H9 (cell line): ENCODE measurements around the gene DIP2C. TPM values are rescaled to one million over a fixed set of nuclear protein-coding genes. Genes with fewer than 3 reads are reported as not detected.

Experiments
- DNase-seq: peaks from one replicate; pipeline ENCODE4 v3.0.0-alpha.2; 2017
- H2AFZ ChIP-seq: one replicate; pipeline ENCODE4 v1.6.1; 2013; ENCODE audit warnings: mild to moderate bottlenecking, low read length, control low read depth, moderate library complexity
- H2AK5ac ChIP-seq: 2 replicates; pipeline ENCODE4 v1.6.1; 2013; ENCODE audit warnings: low read length, control low read depth, mixed read lengths; ENCODE audit not compliant: insufficient read length
- H2BK120ac ChIP-seq: one replicate; pipeline ENCODE4 v1.6.1; 2013; ENCODE audit warnings: low read depth, mild to moderate bottlenecking, low read length, control low read depth, inconsistent platforms; ENCODE audit not compliant: poor library complexity, severe bottlenecking
- H2BK12ac ChIP-seq: 2 replicates; pipeline ENCODE4 v1.6.1; 2013; ENCODE audit warnings: low read length, control low read depth, mixed read lengths, low read depth; ENCODE audit not compliant: insufficient read length
- H2BK15ac ChIP-seq: 2 replicates; pipeline ENCODE4 v1.6.1; 2013; ENCODE audit warnings: low read depth, low read length, control low read depth
- H2BK20ac ChIP-seq: one replicate; pipeline ENCODE4 v1.6.1; 2013; ENCODE audit warnings: low read depth, mild to moderate bottlenecking, low read length, control low read depth, inconsistent platforms; ENCODE audit not compliant: poor library complexity, severe bottlenecking
- H2BK5ac ChIP-seq: 2 replicates; pipeline ENCODE4 v1.6.1; 2013; ENCODE audit warnings: low read length, control low read depth, mixed read lengths; ENCODE audit not compliant: insufficient read length
- H3K14ac ChIP-seq: 2 replicates; pipeline ENCODE4 v1.6.1; 2013; ENCODE audit warnings: low read length, control low read depth; ENCODE audit not compliant: insufficient read depth
- H3K18ac ChIP-seq: 2 replicates; pipeline ENCODE4 v1.6.1; 2013; ENCODE audit warnings: low read depth, mild to moderate bottlenecking, mixed read lengths, low read length, control low read depth; ENCODE audit not compliant: insufficient read length
- H3K23ac ChIP-seq: 2 replicates; pipeline ENCODE4 v1.6.1; 2013; ENCODE audit warnings: low read length, control low read depth, mixed read lengths, low read depth; ENCODE audit not compliant: insufficient read length
- H3K23me2 ChIP-seq: 2 replicates; pipeline ENCODE4 v1.6.1; 2013; ENCODE audit warnings: low read depth, mild to moderate bottlenecking, mixed read lengths, low read length, control low read depth; ENCODE audit not compliant: insufficient read length, poor library complexity, severe bottlenecking
- H3K27ac ChIP-seq: 2 replicates; pipeline ENCODE4 v1.5.1; 2013; ENCODE audit warnings: low read length, control low read depth, mixed read lengths, low read depth; ENCODE audit not compliant: insufficient read length
- H3K27me3 ChIP-seq: 2 replicates; pipeline ENCODE4 v1.6.1; 2013; ENCODE audit warnings: low read length, control low read depth, inconsistent platforms; ENCODE audit not compliant: insufficient read depth
- H3K4ac ChIP-seq: 2 replicates; pipeline ENCODE4 v1.6.1; 2013; ENCODE audit warnings: low read depth, mild to moderate bottlenecking, control low read depth, inconsistent platforms, low read length, moderate library complexity
- H3K4me1 ChIP-seq: 2 replicates; pipeline ENCODE4 v1.6.1; 2013; ENCODE audit warnings: low read length, control low read depth, inconsistent platforms; ENCODE audit not compliant: insufficient read depth
- H3K4me2 ChIP-seq: 2 replicates; pipeline ENCODE4 v1.6.1; 2013; ENCODE audit warnings: low read length, control low read depth, mixed read lengths; ENCODE audit not compliant: insufficient read length, insufficient read depth
- H3K56ac ChIP-seq: 2 replicates; pipeline ENCODE4 v1.6.1; 2013; ENCODE audit warnings: low read depth, mild to moderate bottlenecking, mixed read lengths, low read length, control low read depth; ENCODE audit not compliant: insufficient read length
- H3K79me1 ChIP-seq: 2 replicates; pipeline ENCODE4 v1.6.1; 2013; ENCODE audit warnings: low read depth, mild to moderate bottlenecking, moderate library complexity, low read length, control low read depth, inconsistent platforms; ENCODE audit not compliant: insufficient read depth, poor library complexity, severe bottlenecking
- H3K79me2 ChIP-seq: 2 replicates; pipeline ENCODE4 v1.6.1; 2013; ENCODE audit warnings: low read length, control low read depth, inconsistent platforms; ENCODE audit not compliant: insufficient read depth
- H3K9ac ChIP-seq: 2 replicates; pipeline ENCODE4 v1.6.1; 2013; ENCODE audit warnings: low read length, control low read depth, mixed read lengths; ENCODE audit not compliant: insufficient read length; ENCODE audit errors: extremely low read depth
- H3K9me3 ChIP-seq: one replicate; pipeline ENCODE4 v1.6.1; 2013; ENCODE audit warnings: low read depth, low read length, inconsistent platforms; ENCODE audit not compliant: control insufficient read depth
- H3T11ph ChIP-seq: one replicate; pipeline ENCODE4 v1.6.1; 2013; ENCODE audit warnings: mild to moderate bottlenecking, low read length, control low read depth, inconsistent platforms
- H4K20me1 ChIP-seq: one replicate; pipeline ENCODE4 v1.6.1; 2013; ENCODE audit not compliant: control insufficient read depth, insufficient read length, insufficient read depth
- H4K5ac ChIP-seq: 2 replicates; pipeline ENCODE4 v1.6.1; 2013; ENCODE audit warnings: low read depth, mild to moderate bottlenecking, mixed read lengths, low read length, control low read depth; ENCODE audit not compliant: insufficient read length
- H4K8ac ChIP-seq: replicated peaks from 2 replicates; pipeline ENCODE4 v1.6.1; 2013; ENCODE audit warnings: low read length, control low read depth, mixed read lengths, low read depth; ENCODE audit not compliant: insufficient read length
- H4K91ac ChIP-seq: 2 replicates; pipeline ENCODE4 v1.6.1; 2013; ENCODE audit warnings: low read depth, mild to moderate bottlenecking, moderate library complexity, mixed read lengths, low read length, control low read depth; ENCODE audit not compliant: insufficient read length
- H3K27ac Mint-ChIP-seq, 3 experiments: 2 replicates in 2 of 3; 3 replicates in 1 of 3; pipeline ENCODE4 v1.8.0; 2020 to 2021; ENCODE audit warnings: mixed read lengths in 3 of 3, mild to moderate bottlenecking in 1 of 3, moderate library complexity in 1 of 3
- H3K27me3 Mint-ChIP-seq: 2 replicates; pipeline ENCODE4 v1.8.0; 2021; ENCODE audit warnings: low read depth, mild to moderate bottlenecking, moderate library complexity, mixed read lengths
- H3K36me3 Mint-ChIP-seq, 3 experiments: 2 replicates in 2 of 3; 3 replicates in 1 of 3; pipeline ENCODE4 v1.8.0; 2020 to 2021; ENCODE audit warnings: low read depth in 3 of 3, mixed read lengths in 3 of 3; ENCODE audit not compliant: insufficient read depth in 1 of 3
- H3K4me1 Mint-ChIP-seq, 2 experiments: 2 replicates each; pipeline ENCODE4 v1.8.0; 2020; ENCODE audit warnings: mixed read lengths in 2 of 2
- H3K4me3 Mint-ChIP-seq, 2 experiments: 2 replicates in 1 of 2; 3 replicates in 1 of 2; pipeline ENCODE4 v1.8.0; 2020 to 2021; ENCODE audit warnings: mild to moderate bottlenecking in 2 of 2, mixed read lengths in 2 of 2, moderate library complexity in 1 of 2
- H3K9me3 Mint-ChIP-seq, 2 experiments: 2 replicates in 1 of 2; 3 replicates in 1 of 2; pipeline ENCODE4 v1.8.0; 2020; ENCODE audit warnings: mild to moderate bottlenecking in 2 of 2, mixed read lengths in 2 of 2, moderate library complexity in 1 of 2
- CTCF ChIP-seq: fragments of 200-600 bp; sonication (generic); conservative IDR thresholded peaks from 3 replicates; pipeline ENCODE4 v1.8.0; 2021; ENCODE audit warnings: antibody characterized with exemption, mild to moderate bottlenecking
- WGBS: extraction: QIAGEN DNeasy Blood & Tissue Kit; methylation state at CpG from one replicate; pipeline ENCODE4 v1.1.7; 2013; ENCODE audit warnings: missing lambda C conversion rate, low lambda C conversion rate, mixed read lengths; ENCODE audit not compliant: insufficient read length; ENCODE audit errors: extremely low coverage; 5-methylcytosine and 5-hydroxymethylcytosine counted together
- total RNA-seq: library from RNA; stranded (reverse); gene quantifications from 2 replicates; pipeline ENCODE4 v1.2.1, GENCODE V29; 2021

DIP2C gene
- total RNA-seq, 1 experiment from 2014 or later, result 7.9 TPM

GRCh38 chr10:305034-305433 is 384.4 kb downstream of the DIP2C start:
- Histone ChIP-seq H3K56ac (no peak overlapping the region), H3K27me3 (no peaks in the 10 kb centered on the region; the same call in 1 of the 2 replicates), H3K79me2 (no peaks in the 10 kb centered on the region), H2BK12ac (no peak overlapping the region), H3K9ac (no peak overlapping the region), H2AFZ (no peak overlapping the region), H4K20me1 (no peaks in the 10 kb centered on the region), H2BK15ac (no peak overlapping the region), H3K4me2 (no peak overlapping the region), H3K23ac (no peak overlapping the region), H3K23me2 (no peaks in the 10 kb centered on the region), H2BK5ac (no peak overlapping the region), H4K5ac (no peak overlapping the region), H4K8ac (no peak overlapping the region), H3K18ac (no peak overlapping the region), H4K91ac (no peak overlapping the region), H2BK120ac (no peak overlapping the region), H3T11ph (no peak overlapping the region), H3K27ac (no peak overlapping the region), H3K4ac (no peak overlapping the region), H3K79me1 (no peaks in the 10 kb centered on the region), H2BK20ac (no peak overlapping the region), H3K4me1 (no peaks in the 10 kb centered on the region), H3K9me3 (no peaks in the 10 kb centered on the region), H2AK5ac (no peak overlapping the region), H3K14ac (no peak overlapping the region)
- Mint-ChIP-seq H3K27me3 (no peaks in the 10 kb centered on the region), H3K36me3 (peaks cover 0 to 9% (median 9%) of the 10 kb centered on the region in 3 experiments; a peak in 3 of 7 replicates), H3K4me1 (peaks cover 10 to 17% of the 10 kb centered on the region in 2 experiments), H3K27ac (no peak overlapping the region), H3K4me3 (no peak overlapping the region), H3K9me3 (no peaks in the 10 kb centered on the region)
- DNase-seq, result no peak
- WGBS, result no CpG with 5 or more reads among the region's 4 CpGs
- no peak for TF ChIP-seq CTCF
